Right lung (tissue), 5 donors: Measurements from ENCODE around the gene CIPC. TPM values are rescaled to one million over a fixed set of nuclear protein-coding genes. Genes with fewer than 3 reads are reported as not detected.

Experiments used
- DNase-seq, 2 donors: peaks; one replicate each; pipeline ENCODE4 v3.0.0-alpha.2; 2013
- polyA plus RNA-seq, 5 donors: library from polyadenylated mRNA; unstranded; fragments of 120-200 nt; gene quantifications; one replicate each; pipeline versions ENCODE4 v1.2.1 to v1.2.3, GENCODE V29; 2013; ENCODE audit warnings: inconsistent platforms in 1 of 5, low replicate concordance in 1 of 5; ENCODE audit not compliant: insufficient read length in 5 of 5, insufficient read depth in 1 of 5

Gene CIPC
- polyA plus RNA-seq, 5 donors = 19.0 to 26.0 (median 24.6) TPM

GRCh38 chr14:77123381-77124325 lies 25.6 kb downstream of the CIPC start:
- DNase-seq = peak in 1 of 2 donors; percentile 43

- DNase-seq = peak; percentile 23 to 43
Measured at GRCh38 chr14:77124345-77125280, 26.6 kb downstream of the CIPC start.

DNA sequence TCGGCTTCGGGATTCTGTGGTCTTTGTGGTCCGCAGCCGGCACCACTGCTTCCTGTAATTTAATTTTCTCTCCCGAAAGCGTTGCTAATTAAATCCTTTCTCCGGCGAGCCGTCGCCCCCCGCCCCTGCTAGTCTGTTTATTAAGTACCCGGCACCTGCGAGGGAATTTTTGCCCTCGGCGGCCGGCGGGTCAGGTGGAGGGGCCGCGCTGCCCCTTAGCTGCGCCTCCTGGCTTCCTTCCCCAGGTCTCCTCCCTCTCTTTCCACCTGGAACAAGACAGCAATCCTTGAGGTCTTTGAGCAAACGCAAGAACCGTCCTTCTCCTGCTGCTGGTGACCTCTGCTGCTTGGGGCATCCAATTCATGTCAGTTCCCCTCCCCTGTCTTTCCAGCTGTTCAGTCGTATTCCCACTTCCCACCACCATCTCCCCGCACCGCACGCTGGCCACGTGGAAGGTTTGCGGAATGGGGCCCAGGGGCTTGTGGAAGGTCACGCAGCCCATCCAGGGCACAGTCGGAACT lies 27.3 kb downstream of the CIPC start:
- DNase-seq = no peak

GRCh38 chr14:77125823-77126325 lies 27.8 kb downstream of the CIPC start:
- no peak for DNase-seq

- DNase-seq = no peak
Measured at GRCh38 chr14:77126461-77126990, 28.5 kb downstream of the CIPC start.

- DNase-seq = no peak
Measured at GRCh38 chr14:77128414-77128891, 30.4 kb downstream of the CIPC start.

DNA sequence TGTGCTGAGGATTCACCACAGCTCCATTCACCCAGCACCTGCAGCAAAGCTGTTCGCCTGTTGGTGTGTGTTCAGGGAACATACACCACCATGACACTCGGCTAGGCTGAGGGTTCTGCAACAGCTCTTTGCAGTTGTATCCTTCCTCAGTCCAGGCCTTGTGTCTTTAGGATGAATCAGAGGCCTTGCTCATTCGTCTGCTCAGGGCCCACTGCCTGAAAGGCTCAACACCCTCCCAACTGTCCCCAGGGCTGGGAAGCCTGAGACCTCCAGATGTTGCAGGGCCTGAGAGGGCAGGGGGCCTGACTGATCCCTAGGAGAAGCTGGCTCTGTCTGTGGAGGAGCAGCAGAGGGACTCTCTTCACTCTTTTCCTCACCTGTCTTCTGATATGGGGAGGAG lies 32.3 kb downstream of the CIPC start:
- no peak for DNase-seq

- DNase-seq = no peak
Measured at GRCh38 chr14:77131206-77131605, 33.1 kb downstream of the CIPC start.

- DNase-seq = no peak
Measured at GRCh38 chr14:77131871-77132486, 33.9 kb downstream of the CIPC start.

DNA sequence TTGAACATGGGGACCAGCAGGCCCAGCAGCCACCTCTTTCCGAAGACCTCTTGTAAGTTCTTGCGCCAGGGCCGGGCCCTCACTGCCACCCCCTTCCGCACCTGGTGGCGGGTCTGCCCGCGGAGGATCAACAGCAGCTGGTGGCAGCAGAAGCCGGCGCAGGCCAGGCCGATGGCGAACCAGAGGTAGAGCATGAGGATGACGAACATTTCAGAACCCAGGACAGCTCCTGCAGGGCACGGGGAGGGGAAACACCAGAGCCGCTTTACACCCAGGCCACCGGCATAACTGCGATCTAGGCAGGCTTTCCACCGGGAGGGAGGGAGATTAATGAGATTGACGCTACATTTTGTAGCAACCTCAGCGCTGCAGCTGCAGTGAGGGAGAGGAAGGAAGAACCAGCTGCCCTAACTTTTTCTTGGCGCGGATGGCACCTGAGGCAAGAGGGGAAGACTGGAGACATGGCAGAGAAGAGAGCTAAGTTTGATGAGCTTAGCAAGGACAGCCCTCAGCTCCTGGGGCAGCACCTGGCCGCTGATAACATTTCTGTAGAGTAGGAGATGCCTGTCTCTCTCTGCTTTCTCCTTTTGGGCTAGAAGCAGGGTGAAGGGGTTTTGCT lies 35.8 kb downstream of the CIPC start:
- peak; percentile 66 to 70 for DNase-seq

GRCh38 chr14:77139022-77139421 lies 41.0 kb downstream of the CIPC start:
- no peak for DNase-seq

DNA sequence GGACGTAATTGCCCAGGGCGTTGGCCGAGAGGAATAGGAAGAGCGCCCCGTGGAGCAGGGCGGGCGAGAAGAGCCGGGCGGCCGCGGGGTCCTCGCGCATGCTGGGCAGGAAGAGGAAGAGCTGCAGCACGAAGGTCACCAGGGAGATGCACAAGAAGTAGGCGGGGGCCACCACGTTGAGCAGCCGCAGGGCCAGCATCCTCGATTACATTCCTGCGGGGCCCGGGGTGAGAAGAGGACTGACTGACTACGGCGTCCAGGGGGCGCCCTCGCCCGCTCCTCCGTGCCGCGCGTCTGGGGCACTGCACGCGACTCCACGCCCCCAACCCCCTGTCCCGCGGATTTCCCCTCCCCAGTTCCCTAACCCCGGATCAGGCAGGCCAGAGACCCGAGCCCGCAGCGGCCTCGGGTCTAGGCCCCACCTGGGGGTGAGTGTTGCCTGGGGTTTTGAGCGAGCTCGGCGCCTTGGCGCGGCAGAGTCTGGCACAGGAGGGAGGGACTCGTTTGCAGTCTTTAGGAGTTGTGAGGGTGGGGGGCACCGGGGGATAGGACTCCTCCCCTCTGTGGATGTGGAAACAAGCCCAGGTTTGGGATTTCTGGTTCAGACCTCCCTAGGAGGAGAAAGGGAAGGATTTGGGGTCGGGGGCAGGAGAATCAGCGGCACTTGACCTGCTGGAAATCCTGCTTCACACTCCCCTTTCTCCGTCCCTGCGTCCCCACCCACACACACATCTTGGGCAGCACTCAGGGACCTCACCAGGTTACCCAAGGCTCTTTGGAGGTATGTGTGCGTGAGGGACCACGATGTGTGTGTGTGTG lies 41.7 kb downstream of the CIPC start:
- no peak for DNase-seq

- DNase-seq = no peak
Measured at GRCh38 chr14:77140359-77141213, 42.5 kb downstream of the CIPC start.

DNA sequence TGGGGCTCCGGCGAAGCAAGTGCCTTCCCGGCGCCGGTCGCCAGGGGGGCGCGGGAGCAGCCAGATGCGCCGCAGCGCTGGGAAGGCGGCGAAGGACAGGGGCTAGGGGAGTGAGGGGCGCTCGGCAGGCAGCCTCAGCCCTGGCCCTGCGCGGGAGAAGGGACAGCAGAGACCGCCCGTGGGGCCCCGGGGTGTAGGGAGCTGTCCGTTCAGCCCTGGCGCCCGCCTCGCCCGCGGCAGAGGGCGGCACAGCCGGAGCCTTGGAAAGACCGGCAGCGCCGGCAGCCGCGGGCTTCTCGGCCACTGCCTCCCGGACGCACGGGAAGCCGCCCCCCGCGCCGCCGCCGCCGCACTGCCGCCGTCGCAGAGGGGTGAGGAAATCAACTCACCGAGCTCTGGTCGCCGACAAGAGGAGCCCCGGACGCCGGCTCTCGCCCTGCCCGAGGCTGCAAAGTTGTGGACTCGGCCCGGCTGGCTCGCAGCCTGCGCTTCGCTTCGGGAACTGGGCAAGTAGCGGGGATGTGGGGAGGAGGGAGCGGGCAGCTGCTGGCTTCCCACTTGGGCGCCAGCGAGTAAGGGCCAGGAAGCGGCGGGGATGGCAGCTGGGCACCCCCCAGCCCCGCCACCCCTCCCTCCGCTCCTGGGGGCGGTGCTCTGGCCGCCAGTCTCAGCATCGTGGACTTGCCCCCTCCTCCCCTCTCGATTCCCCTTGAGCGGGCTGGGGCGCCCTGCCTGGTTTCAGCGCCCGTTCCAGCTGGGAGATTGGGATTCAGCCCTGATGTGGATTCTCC lies 43.4 kb downstream of the CIPC start, which contains the start of gene ZDHHC22:
ZDHHC22 (minus strand) TSS at position 578 of the 791 bp plus-strand sequence. CDS start 2,053 bp downstream, outside the sequence.
- no peak for DNase-seq

- no peak for DNase-seq
Measured at GRCh38 chr14:77142005-77142800, 44.1 kb downstream of the CIPC start.

- DNase-seq = no peak
Measured at GRCh38 chr14:77143071-77143470, 45.0 kb downstream of the CIPC start.
